Measurements from ENCODE around the gene EML3.
"Not testable (repeated sequence)": the region's sequence is repeated elsewhere in the genome, so short reads cannot be mapped to it uniquely, and the experiment has no call there.

The EML3 gene, protein sequence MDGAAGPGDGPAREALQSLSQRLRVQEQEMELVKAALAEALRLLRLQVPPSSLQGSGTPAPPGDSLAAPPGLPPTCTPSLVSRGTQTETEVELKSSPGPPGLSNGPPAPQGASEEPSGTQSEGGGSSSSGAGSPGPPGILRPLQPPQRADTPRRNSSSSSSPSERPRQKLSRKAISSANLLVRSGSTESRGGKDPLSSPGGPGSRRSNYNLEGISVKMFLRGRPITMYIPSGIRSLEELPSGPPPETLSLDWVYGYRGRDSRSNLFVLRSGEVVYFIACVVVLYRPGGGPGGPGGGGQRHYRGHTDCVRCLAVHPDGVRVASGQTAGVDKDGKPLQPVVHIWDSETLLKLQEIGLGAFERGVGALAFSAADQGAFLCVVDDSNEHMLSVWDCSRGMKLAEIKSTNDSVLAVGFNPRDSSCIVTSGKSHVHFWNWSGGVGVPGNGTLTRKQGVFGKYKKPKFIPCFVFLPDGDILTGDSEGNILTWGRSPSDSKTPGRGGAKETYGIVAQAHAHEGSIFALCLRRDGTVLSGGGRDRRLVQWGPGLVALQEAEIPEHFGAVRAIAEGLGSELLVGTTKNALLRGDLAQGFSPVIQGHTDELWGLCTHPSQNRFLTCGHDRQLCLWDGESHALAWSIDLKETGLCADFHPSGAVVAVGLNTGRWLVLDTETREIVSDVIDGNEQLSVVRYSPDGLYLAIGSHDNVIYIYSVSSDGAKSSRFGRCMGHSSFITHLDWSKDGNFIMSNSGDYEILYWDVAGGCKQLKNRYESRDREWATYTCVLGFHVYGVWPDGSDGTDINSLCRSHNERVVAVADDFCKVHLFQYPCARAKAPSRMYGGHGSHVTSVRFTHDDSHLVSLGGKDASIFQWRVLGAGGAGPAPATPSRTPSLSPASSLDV

DNA sequence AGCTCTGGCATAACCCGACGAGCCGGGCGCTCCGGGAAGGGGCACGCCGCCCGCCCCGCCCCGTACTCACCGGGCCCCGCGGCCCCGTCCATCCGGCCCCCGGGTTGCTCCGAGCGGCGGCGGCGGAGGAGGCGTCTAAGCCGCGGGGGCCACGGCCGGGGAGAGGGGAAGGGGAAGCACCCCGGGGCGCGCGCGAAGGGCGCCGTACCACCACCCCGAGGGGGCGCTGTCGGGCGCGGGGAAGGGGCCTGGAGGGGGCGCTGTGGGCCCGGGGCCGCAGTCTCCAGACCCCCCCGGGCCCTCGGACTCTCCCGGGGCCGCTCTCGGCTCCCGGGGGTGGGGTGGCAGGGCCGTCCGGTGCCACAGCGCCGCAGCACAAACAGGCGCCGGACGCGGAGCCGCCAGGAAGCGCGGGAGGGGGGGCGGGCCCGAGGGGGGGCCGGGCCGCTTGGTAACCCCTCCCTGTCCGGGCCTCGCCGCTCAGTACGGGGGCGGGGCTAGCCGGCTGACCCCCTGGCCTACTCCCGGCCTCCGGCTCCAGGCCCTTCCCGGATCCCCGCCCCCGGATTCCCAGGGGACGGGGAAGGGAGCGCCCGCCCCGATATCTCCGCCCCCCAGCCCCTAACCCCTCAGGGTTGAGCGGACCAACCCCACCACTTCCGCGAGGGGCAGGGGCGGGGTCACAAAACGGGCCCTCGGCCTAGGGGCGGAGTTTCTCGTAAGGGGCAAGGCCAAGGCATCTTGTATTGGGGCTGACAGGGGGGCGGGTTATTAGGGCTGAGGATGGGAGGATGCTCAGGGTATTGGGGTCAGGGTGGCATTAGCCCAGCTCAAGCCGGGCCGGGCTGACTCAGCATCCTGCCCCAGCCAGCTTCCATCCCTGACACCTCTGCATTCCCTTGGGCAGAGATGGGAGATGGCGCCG lies at the start of gene EML3, which contains the start of gene ROM1:
Gene EML3, minus strand, starts transcription at position 410 of the 925 bp plus-strand sequence. Its CDS starts 318 bp downstream, at position 92.
Gene ROM1, plus strand, starts transcription at position 892 of the 925 bp plus-strand sequence. Its CDS starts 25 bp downstream, at position 917.
- no peak for DNase-seq (ENCODE audit: low read depth, low spot score)
- H3K9me3 ChIP-seq (ENCODE audit: control insufficient read depth, insufficient read depth, low read length): no peaks in the 10 kb centered on the region

GRCh38 chr11:62656796-62657429 lies 44.3 kb upstream of the EML3 start:
- WGBS (ENCODE audit: insufficient coverage, insufficient read length): no CpG with 5 or more reads among the region's 5 CpGs
- H3K27ac ChIP-seq (ENCODE audit: low read length): no peak overlapping the region

More for the DNA sequence above, at the start of gene EML3, which contains the start of gene ROM1:
- H3K27ac ChIP-seq (ENCODE audit: low read length): no peak within 1 kb of the TSS
- no peaks in the 10 kb centered on the region; the same call in 1 of the 2 replicates for H3K36me3 ChIP-seq (ENCODE audit: control insufficient read depth, insufficient read depth, low read length)
- peak within 1 kb of the TSS; percentile 66; the same call in 1 of the 2 replicates for H3K4me3 ChIP-seq (ENCODE audit: low read length)
- H3K4me1 ChIP-seq (ENCODE audit: control insufficient read depth, insufficient read depth, low read length): no peaks in the 10 kb centered on the region; the same call in 1 of the 2 replicates
- WGBS (ENCODE audit: insufficient coverage, insufficient read length): no CpG with 5 or more reads among the region's 91 CpGs
- no peaks in the 10 kb centered on the region for H3K27me3 ChIP-seq (ENCODE audit: control insufficient read depth, insufficient read depth, low read length)

DNA sequence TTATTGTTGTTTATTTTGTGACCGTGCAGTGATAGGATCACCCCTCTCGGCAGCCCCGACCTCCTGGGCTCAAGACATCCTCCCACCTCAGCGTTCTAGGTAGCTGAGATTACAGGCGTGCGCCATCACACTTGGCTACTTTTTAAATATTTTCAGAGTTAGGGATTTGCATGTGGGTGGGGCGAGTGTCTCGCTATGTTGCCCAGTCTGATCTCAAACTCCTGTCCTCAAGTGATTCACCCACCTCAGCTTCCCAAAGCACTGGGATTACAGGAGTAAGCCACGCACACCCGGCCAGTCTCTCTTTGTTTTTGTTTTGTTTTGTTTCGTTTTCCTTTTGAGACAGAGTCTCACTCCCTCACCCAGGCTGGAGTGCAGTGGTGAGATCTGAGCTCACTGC lies 41.7 kb upstream of the EML3 start:
- no peaks in the 10 kb centered on the region for H3K9me3 ChIP-seq (ENCODE audit: control insufficient read depth, insufficient read depth, low read length)
- no peak overlapping the region for H3K27ac ChIP-seq (ENCODE audit: low read length)
- DNase-seq (ENCODE audit: low read depth, low spot score): no peak
- no peak overlapping the region for H3K4me3 ChIP-seq (ENCODE audit: low read length)
- peaks cover 4% of the 10 kb centered on the region for H3K36me3 ChIP-seq (ENCODE audit: control insufficient read depth, insufficient read depth, low read length)
- no peaks in the 10 kb centered on the region for H3K27me3 ChIP-seq (ENCODE audit: control insufficient read depth, insufficient read depth, low read length)
- WGBS (ENCODE audit: insufficient coverage, insufficient read length): 100% methylated on average over 1 of the region's 11 CpGs
- no peaks in the 10 kb centered on the region for H3K4me1 ChIP-seq (ENCODE audit: control insufficient read depth, insufficient read depth, low read length)

More at GRCh38 chr11:62656796-62657429, 44.3 kb upstream of the EML3 start:
- H3K4me1 ChIP-seq (ENCODE audit: control insufficient read depth, insufficient read depth, low read length): no peaks in the 10 kb centered on the region
- no peak overlapping the region for H3K4me3 ChIP-seq (ENCODE audit: low read length)
- H3K9me3 ChIP-seq (ENCODE audit: control insufficient read depth, insufficient read depth, low read length): no peaks in the 10 kb centered on the region
- no peaks in the 10 kb centered on the region for H3K27me3 ChIP-seq (ENCODE audit: control insufficient read depth, insufficient read depth, low read length)
- no peaks in the 10 kb centered on the region for H3K36me3 ChIP-seq (ENCODE audit: control insufficient read depth, insufficient read depth, low read length)
- DNase-seq (ENCODE audit: low read depth, low spot score): no peak

GRCh38 chr11:62652161-62653006 lies 39.8 kb upstream of the EML3 start:
- Histone ChIP-seq H3K4me3 (ENCODE audit: low read length) (peak overlapping the region; percentile 98), H3K27me3 (ENCODE audit: control insufficient read depth, insufficient read depth, low read length) (no peaks in the 10 kb centered on the region), H3K4me1 (ENCODE audit: control insufficient read depth, insufficient read depth, low read length) (no peaks in the 10 kb centered on the region), H3K27ac (ENCODE audit: low read length) (no peak overlapping the region), H3K36me3 (ENCODE audit: control insufficient read depth, insufficient read depth, low read length) (peaks cover 13% of the 10 kb centered on the region), H3K9me3 (ENCODE audit: control insufficient read depth, insufficient read depth, low read length) (no peaks in the 10 kb centered on the region)
- no CpG with 5 or more reads among the region's 16 CpGs for WGBS (ENCODE audit: insufficient coverage, insufficient read length)
- no peak for DNase-seq (ENCODE audit: low read depth, low spot score)

DNA sequence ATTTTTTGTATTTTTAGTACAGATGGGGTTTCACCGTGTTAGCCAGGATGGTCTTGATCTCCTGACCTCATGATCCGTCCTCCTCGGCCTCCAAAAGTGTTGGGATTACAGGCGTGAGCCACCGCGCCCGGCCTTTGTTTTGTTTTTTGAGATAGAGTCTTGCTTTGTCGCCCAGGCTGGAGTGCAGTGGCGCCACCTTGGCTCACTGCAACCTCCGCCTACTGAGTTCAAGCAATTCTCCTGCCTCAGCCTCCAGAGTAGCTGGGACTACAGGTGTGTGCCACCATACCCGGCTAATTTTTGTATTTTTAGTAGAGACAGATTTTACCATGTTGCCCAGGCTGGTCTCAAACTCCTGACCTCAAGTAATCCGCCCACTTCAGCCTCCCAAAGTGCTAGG lies 37.7 kb upstream of the EML3 start:
- not testable (repeated sequence) for H3K27ac ChIP-seq (ENCODE audit: low read length)

DNA sequence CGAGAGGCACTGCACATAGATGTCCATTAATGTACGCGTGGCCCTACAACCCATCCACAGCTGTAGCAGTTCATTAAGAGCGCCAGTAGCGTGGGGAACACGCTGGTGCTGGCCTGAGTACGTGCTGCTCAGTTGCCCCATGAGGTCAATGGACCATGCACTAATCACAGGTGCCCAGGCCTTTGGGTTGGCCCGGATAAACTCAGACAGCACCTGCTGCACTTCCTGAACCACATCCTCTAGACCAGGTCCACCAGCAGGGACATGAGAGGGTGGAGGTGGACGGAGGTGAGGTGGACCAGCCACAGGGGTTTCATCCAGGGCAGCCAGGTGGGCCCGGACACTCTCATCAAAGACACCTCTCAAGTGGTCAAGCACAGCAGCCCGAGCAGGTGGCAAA lies 36.9 kb upstream of the EML3 start:
- Histone ChIP-seq H3K36me3 (ENCODE audit: control insufficient read depth, insufficient read depth, low read length) (peaks cover 13% of the 10 kb centered on the region), H3K4me1 (ENCODE audit: control insufficient read depth, insufficient read depth, low read length) (no peaks in the 10 kb centered on the region), H3K9me3 (ENCODE audit: control insufficient read depth, insufficient read depth, low read length) (no peaks in the 10 kb centered on the region), H3K27ac (ENCODE audit: low read length) (no peak overlapping the region), H3K27me3 (ENCODE audit: control insufficient read depth, insufficient read depth, low read length) (no peaks in the 10 kb centered on the region), H3K4me3 (ENCODE audit: low read length) (no peak overlapping the region)
- no peak for DNase-seq (ENCODE audit: low read depth, low spot score)
- WGBS (ENCODE audit: insufficient coverage, insufficient read length): no CpG with 5 or more reads among the region's 11 CpGs

More for the DNA sequence above, 37.7 kb upstream of the EML3 start:
- DNase-seq (ENCODE audit: low read depth, low spot score); H3K27me3 ChIP-seq (ENCODE audit: control insufficient read depth, insufficient read depth, low read length); H3K4me1 ChIP-seq (ENCODE audit: control insufficient read depth, insufficient read depth, low read length); H3K9me3 ChIP-seq (ENCODE audit: control insufficient read depth, insufficient read depth, low read length); H3K4me3 ChIP-seq (ENCODE audit: low read length): not testable (repeated sequence)
- H3K36me3 ChIP-seq (ENCODE audit: control insufficient read depth, insufficient read depth, low read length): peaks cover 13% of the 10 kb centered on the region
- no CpG with 5 or more reads among the region's 12 CpGs for WGBS (ENCODE audit: insufficient coverage, insufficient read length)

DNA sequence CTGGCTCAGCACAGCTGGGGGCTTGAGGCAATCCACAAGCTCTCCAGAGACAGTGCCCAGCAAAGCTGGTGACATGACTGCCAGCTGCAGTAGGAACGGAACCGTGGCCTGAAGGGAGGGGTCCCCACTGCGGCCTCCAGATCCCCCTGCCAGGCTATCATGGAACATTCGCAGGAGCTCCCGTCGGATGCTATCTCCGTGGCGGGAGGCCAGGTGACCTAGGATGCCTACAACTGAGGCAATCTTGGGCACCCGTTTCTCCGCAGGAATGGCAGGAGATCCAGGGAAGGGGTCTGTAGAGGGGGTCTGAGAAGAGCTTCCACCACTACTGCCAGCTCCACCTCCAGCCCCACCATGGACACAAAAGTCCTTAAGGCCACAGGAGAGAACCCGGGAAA lies 36.4 kb upstream of the EML3 start:
- no peak for DNase-seq (ENCODE audit: low read depth, low spot score)
- no peaks in the 10 kb centered on the region for H3K4me1 ChIP-seq (ENCODE audit: control insufficient read depth, insufficient read depth, low read length)
- no peak overlapping the region for H3K27ac ChIP-seq (ENCODE audit: low read length)
- no CpG with 5 or more reads among the region's 11 CpGs for WGBS (ENCODE audit: insufficient coverage, insufficient read length)
- H3K9me3 ChIP-seq (ENCODE audit: control insufficient read depth, insufficient read depth, low read length): no peaks in the 10 kb centered on the region
- H3K27me3 ChIP-seq (ENCODE audit: control insufficient read depth, insufficient read depth, low read length): no peaks in the 10 kb centered on the region
- peaks cover 13% of the 10 kb centered on the region for H3K36me3 ChIP-seq (ENCODE audit: control insufficient read depth, insufficient read depth, low read length)
- no peak overlapping the region for H3K4me3 ChIP-seq (ENCODE audit: low read length)

- no peaks in the 10 kb centered on the region for H3K4me1 ChIP-seq (ENCODE audit: control insufficient read depth, insufficient read depth, low read length)
- H3K4me3 ChIP-seq (ENCODE audit: low read length): no peak overlapping the region
- H3K27me3 ChIP-seq (ENCODE audit: control insufficient read depth, insufficient read depth, low read length): no peaks in the 10 kb centered on the region
- H3K36me3 ChIP-seq (ENCODE audit: control insufficient read depth, insufficient read depth, low read length): peaks cover 13% of the 10 kb centered on the region
- WGBS (ENCODE audit: insufficient coverage, insufficient read length): no CpG with 5 or more reads among the region's 24 CpGs
- no peak overlapping the region for H3K27ac ChIP-seq (ENCODE audit: low read length)
- DNase-seq (ENCODE audit: low read depth, low spot score): no peak
- no peaks in the 10 kb centered on the region for H3K9me3 ChIP-seq (ENCODE audit: control insufficient read depth, insufficient read depth, low read length)
Observed at GRCh38 chr11:62648185-62648966, 35.8 kb upstream of the EML3 start.

Data from iPS DF 6.9 (cell line).